ENCODE results near the gene MCF2.
"Not testable (repeated sequence)": the region's sequence is repeated elsewhere in the genome, so short reads cannot be mapped to it uniquely, and the experiment has no call there.

Gene MCF2

DNA sequence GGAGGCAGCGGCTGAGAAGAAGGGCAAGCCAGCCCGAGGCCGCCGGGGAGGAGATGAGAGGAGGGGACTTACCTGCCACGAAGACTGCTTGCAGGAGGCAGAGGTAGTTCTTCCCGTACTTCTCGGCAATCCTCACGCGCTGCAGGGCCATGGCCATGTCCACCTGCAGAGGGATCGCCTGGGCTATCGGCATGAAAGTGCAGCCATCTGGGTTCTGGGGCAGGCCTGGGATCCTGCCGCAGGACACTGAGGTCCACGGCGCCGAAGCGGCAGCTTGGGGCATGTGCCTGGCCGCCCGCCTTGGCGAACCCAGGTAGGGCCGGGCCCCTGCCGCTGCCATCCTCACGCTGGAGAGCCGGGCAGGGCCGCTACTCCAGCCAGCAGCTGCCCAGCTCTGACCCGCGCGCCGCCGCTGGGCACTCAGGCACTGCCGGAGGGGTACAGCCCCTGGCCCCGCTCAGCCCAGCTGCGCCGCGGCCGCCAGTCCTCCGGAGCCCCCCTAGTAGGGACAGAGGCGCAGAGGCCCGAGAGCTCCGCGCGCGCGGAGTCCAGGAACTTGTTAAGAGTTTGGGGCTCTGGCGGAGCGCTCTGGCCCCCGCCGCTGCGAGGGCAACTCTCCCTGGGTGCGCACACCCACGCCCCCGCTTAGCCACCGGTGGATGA is 16.0 kb downstream of the MCF2 start:
- DNase-seq (ENCODE audit: low read depth), result no peak
- TF ChIP-seq, protein P1, sequence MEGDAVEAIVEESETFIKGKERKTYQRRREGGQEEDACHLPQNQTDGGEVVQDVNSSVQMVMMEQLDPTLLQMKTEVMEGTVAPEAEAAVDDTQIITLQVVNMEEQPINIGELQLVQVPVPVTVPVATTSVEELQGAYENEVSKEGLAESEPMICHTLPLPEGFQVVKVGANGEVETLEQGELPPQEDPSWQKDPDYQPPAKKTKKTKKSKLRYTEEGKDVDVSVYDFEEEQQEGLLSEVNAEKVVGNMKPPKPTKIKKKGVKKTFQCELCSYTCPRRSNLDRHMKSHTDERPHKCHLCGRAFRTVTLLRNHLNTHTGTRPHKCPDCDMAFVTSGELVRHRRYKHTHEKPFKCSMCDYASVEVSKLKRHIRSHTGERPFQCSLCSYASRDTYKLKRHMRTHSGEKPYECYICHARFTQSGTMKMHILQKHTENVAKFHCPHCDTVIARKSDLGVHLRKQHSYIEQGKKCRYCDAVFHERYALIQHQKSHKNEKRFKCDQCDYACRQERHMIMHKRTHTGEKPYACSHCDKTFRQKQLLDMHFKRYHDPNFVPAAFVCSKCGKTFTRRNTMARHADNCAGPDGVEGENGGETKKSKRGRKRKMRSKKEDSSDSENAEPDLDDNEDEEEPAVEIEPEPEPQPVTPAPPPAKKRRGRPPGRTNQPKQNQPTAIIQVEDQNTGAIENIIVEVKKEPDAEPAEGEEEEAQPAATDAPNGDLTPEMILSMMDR (conservative IDR thresholded peaks at IDR 0.05; ENCODE audit: low read depth, low read length), result no peak
- H3K4me3 ChIP-seq (ENCODE audit: low read depth, low read length), result peak overlapping the region; percentile 28

- H3K4me3 ChIP-seq (ENCODE audit: low read depth, low read length), result no peak overlapping the region
- peak; percentile 12 for DNase-seq (ENCODE audit: low read depth)
Observed at GRCh38 chrX:139691493-139691842, 16.5 kb downstream of the MCF2 start.

GRCh38 chrX:139685175-139685574 is 22.8 kb downstream of the MCF2 start:
- H3K4me3 ChIP-seq (ENCODE audit: low read depth, low read length); DNase-seq (ENCODE audit: low read depth): not testable (repeated sequence)

More at GRCh38 chrX:139691493-139691842, 16.5 kb downstream of the MCF2 start:
- TF ChIP-seq, protein P1 (conservative IDR thresholded peaks at IDR 0.05; ENCODE audit: low read depth, low read length), result no peak

- DNase-seq (ENCODE audit: low read depth), result no peak
- no peak overlapping the region for H3K4me3 ChIP-seq (ENCODE audit: low read depth, low read length)
- TF ChIP-seq, protein P1 (conservative IDR thresholded peaks at IDR 0.05; ENCODE audit: low read depth, low read length), result no peak
Observed at GRCh38 chrX:139680356-139680755, 27.6 kb downstream of the MCF2 start.

DNA sequence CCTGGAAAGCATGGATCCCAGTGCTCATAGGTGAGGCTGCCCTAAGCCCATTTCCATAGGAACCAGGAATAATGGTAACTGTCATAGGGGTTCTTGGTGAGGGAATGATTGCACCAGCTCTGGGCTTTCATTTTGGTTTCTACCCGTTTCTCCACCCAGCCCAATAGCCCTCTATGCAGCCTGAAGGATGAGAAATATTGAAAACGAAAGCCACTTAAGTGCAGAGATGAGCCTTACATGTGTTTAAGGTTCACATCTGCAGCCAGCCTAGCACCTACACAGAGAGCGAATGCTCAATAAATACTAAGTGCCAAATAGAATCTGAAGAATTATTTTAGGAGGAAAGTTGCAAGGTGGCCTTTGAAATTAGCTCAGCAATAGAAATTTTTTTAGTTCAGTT is 60.4 kb downstream of the MCF2 start:
- TF ChIP-seq, protein P1 (conservative IDR thresholded peaks at IDR 0.05; ENCODE audit: low read depth, low read length), result no peak
- no peak for DNase-seq (ENCODE audit: low read depth)
- no peak overlapping the region for H3K4me3 ChIP-seq (ENCODE audit: low read depth, low read length)

- TF ChIP-seq, protein P1 (conservative IDR thresholded peaks at IDR 0.05; ENCODE audit: low read depth, low read length), result no peak
- no peak overlapping the region for H3K4me3 ChIP-seq (ENCODE audit: low read depth, low read length)
- DNase-seq (ENCODE audit: low read depth), result peak; percentile 1
Observed at GRCh38 chrX:139642241-139642927, 65.6 kb downstream of the MCF2 start.

DNA sequence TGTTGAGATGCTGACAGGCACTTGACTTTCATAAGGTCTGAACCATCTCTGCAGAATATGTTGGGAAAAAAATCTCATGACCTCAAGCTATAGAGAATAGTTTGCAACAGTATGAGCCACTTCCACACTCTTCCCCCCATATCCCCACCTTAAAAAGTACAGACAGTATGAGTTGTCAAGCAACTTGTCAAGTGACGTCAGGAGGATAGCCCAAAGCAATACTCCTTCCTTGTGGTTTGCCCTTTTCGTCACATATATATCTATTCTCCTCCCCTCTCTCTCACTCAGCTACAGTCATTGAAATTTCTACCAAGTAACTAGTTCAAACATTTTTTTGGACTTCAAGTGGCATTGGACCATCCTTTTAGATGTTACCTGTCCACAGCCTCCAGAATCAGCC is 67.7 kb downstream of the MCF2 start:
- TF ChIP-seq, protein P1 (conservative IDR thresholded peaks at IDR 0.05; ENCODE audit: low read depth, low read length), result no peak
- DNase-seq (ENCODE audit: low read depth), result no peak
- H3K4me3 ChIP-seq (ENCODE audit: low read depth, low read length), result no peak overlapping the region

Data from choroid plexus epithelial cell (primary cell).